GM12801 (cell line): Measurements from ENCODE around the gene EXOC6B.

Experiments
- CTCF ChIP-seq: IDR thresholded peaks from one replicate; pipeline ENCODE4 v1.5.1; 2011; ENCODE audit warnings: control low read depth; ENCODE audit not compliant: insufficient read length; ENCODE audit errors: extremely low read depth

EXOC6B gene

GRCh38 chr2:72734432-72734831 lies 91.4 kb downstream of the EXOC6B start:
- no peak for TF ChIP-seq CTCF

DNA sequence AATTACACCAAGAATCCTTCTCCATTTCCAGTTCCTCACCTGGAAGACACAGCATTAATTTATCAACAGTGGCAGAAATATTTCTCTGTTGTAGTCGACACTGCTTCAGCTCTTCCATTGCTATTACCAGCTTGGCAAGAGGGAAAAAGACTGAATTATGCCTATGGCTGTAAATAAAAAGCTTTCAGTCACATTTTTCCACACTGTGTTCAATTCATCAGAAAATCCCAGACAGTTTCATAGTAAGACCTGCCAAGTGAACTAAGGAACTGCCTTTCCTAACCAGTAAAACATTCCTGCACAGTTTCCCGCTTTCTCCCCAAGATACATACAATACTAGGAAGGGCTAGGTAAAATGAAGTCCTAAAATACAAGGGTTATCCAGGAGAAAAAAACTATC lies 94.7 kb downstream of the EXOC6B start:
- TF ChIP-seq CTCF: no peak

DNA sequence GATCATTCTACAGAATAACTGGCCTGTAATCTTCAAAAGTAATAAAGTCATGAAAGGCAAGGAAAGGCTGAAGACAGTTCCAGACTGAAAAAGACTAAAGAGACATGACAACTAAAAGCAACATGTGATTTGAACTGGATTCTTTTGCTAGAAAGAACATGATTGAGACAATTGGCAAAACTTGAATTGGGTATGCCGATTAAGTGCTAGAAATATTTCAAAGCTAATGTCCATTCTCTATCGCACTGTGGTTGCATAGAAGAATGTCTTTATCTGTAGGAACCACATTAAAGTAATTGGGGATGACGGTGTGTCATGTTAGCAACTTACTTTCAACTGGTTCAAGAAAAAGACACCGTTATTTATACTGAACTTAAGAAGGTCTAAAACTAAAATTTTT lies 98.5 kb downstream of the EXOC6B start:
- TF ChIP-seq CTCF: no peak

DNA sequence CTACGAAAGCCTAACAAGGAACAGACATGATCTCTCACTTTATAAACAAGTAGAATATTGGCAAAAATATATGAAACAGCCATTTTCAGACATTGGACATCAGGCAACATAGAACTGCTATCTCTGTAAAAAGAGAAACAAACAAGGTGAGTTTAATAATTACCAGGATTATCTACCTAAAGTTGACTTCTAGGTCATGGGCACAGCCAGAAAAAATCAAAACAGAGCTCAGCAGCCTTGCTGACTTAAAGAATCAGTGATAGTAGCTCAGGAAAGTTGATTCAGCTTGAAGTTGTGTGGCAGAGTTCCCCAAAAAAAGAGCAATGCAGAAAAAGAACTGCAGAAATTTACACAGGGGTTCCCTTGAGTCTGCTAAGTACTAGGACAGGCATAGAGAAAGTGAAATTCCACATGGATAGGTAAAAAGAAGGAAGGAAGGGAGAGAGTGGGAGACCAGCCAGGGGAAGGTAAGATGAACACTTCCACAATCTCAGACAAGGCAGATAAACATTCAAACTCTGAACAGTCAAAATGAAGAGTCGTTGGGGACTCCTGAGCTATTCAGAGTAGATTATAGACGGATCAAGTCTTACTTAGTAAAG lies 102.0 kb downstream of the EXOC6B start:
- no peak for TF ChIP-seq CTCF

- TF ChIP-seq CTCF: no peak
These were observed 103.3 kb downstream of the EXOC6B start for GRCh38 chr2:72722492-72723070.

DNA sequence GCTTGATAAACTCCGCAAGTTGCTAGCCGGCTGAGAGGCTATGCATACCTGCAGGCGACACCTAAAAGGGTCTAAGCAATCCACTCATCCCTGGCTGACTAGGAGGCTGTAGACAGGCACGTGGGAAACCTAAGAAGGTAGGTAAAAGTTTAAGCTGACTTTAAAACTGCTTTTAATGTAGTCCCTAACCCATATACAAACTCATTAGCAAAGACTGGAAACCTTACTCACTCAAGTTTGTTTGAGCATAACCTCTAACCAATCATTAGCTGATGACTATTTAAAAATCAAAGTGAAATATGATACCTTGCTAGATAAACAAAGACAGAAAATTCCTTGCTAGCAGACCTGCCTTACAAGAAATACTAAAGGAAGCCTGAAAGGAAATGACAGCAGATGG lies 106.4 kb downstream of the EXOC6B start:
- no peak for TF ChIP-seq CTCF

DNA sequence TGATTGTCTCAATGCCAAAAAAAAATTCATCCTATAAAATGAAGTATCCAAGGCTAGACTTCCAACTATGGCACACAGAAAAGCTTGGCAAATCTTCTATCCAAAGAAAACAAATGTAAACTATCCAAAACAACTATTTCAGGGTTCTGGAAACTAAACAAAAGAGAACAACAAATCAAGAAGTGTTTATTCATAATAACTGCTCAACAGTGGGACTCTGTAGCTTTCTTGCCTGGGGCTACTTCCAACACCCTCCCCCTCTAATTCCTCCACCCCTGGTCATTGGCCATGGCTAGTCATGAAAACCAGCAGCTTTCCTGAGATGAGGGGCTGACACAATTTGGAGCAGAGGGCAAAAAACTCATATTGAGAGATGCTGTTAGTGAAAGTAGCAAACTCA lies 107.0 kb downstream of the EXOC6B start:
- TF ChIP-seq CTCF: no peak
